ENCODE measurements around the gene GNAZ. TPM values are rescaled to one million over a fixed set of nuclear protein-coding genes. Genes with fewer than 3 reads are reported as not detected.

GNAZ gene
- polyA plus RNA-seq, 1 experiment: 12.6 TPM

DNA sequence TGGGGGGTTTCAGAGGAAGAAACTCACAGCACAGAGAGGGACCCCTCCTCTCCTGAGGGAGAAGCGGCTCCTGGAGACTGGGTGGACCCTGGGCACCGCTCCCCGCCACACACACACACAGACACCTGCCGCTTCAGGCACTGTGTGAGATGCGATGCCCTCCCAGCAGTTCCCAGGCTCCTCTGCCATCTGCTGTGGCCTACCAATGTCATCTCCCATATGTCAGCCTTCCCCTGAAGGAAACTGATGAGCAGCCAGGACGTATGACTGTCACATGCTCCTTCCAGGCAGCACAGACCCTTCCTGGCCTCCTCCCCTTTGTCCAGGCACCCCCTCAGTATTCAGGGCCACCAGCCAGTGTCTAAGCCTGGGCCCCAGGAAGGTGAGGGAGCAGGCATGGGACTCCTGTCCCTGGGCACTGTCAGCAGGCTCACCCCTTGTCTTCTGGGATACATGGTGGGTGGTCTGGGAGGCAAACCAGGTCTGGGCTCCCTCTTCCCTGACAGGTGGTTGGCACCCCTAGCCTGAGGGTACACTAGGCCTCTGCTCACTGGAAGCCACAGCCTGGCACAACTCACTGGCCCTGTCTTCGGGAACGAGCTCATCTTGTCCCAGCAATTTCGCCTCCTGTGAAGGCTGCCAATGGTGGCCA, 98.2 kb downstream of the GNAZ start:
- CTCF ChIA-PET: interaction anchor here (0.6 to 22.2 kb wide), 4 partner anchors 106 to 217 kb away, joined by 3 to 670 read pairs (median 3); no protein-coding TSS in a partner anchor
- TF ChIP-seq, protein P1, sequence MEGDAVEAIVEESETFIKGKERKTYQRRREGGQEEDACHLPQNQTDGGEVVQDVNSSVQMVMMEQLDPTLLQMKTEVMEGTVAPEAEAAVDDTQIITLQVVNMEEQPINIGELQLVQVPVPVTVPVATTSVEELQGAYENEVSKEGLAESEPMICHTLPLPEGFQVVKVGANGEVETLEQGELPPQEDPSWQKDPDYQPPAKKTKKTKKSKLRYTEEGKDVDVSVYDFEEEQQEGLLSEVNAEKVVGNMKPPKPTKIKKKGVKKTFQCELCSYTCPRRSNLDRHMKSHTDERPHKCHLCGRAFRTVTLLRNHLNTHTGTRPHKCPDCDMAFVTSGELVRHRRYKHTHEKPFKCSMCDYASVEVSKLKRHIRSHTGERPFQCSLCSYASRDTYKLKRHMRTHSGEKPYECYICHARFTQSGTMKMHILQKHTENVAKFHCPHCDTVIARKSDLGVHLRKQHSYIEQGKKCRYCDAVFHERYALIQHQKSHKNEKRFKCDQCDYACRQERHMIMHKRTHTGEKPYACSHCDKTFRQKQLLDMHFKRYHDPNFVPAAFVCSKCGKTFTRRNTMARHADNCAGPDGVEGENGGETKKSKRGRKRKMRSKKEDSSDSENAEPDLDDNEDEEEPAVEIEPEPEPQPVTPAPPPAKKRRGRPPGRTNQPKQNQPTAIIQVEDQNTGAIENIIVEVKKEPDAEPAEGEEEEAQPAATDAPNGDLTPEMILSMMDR (IDR thresholded peaks at IDR 0.05; ENCODE audit: insufficient read depth, low read depth, low read length): no peak
- Histone ChIP-seq H3K36me3 (ENCODE audit: control insufficient read depth, insufficient read depth, low read length) (no peaks in the 10 kb centered on the region), H3K27me3 (ENCODE audit: control insufficient read depth, insufficient read depth, low read length) (peaks cover 2% of the 10 kb centered on the region), H3K4me3 (ENCODE audit: low read depth, low read length) (no peak overlapping the region)
- POLR2A ChIA-PET: no interaction called here
- no peak for DNase-seq (ENCODE audit: low read depth)

DNA sequence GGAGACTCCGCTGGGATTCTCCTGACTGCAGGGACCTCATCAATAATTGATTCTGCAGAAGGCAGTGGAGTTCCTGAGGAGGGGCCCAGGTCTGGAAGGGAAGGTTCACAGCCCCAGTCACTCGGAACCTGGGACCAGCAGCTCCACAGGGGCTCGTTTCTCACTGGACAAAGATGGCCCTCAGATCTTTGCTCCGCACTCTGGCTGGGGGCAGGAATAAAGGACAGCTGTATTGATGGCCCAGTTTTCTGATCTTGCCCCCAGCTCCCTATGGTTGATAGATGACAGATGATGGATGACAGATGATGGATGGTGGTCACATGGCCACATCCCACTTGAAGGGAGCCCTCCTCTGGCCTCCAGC, 98.7 kb downstream of the GNAZ start:
- H3K4me3 ChIP-seq (ENCODE audit: low read depth, low read length): no peak overlapping the region
- H3K27me3 ChIP-seq (ENCODE audit: control insufficient read depth, insufficient read depth, low read length): peaks cover 2% of the 10 kb centered on the region
- CTCF ChIA-PET: interaction anchor here (0.6 to 22.2 kb wide), 4 partner anchors 9 to 216 kb away, joined by 3 to 670 read pairs (median 4); no protein-coding TSS in a partner anchor
- DNase-seq (ENCODE audit: low read depth): no peak
- POLR2A ChIA-PET: no interaction called here
- no peaks in the 10 kb centered on the region for H3K36me3 ChIP-seq (ENCODE audit: control insufficient read depth, insufficient read depth, low read length)
- TF ChIP-seq, protein P1 (IDR thresholded peaks at IDR 0.05; ENCODE audit: insufficient read depth, low read depth, low read length): no peak

Small RNAs within 50 kb of the gene (small RNA-seq; reads per million reads assigned to genes)
- not detected for gene RF00017 (ENCODE audit: insufficient read length, low read depth, low replicate concordance)
- gene RF00066 (ENCODE audit: insufficient read length, low read depth, low replicate concordance): not detected

Other genes with a start within 250 kb of the GNAZ start
- gene IGLL5, start 182.7 kb upstream of the GNAZ start, polyA plus RNA-seq (2011; rRNA removed): not detected in 2 replicates
- gene RSPH14, start 71.5 kb downstream of the GNAZ start, polyA plus RNA-seq (2011; rRNA removed): 0.23 and 0.32 TPM in 2 replicates
- gene RAB36, start 75.0 kb downstream of the GNAZ start, polyA plus RNA-seq (2011; rRNA removed): 5.7 and 10.1 TPM in 2 replicates
- gene BCR, start 110.0 kb downstream of the GNAZ start, polyA plus RNA-seq (2011; rRNA removed): 15.6 and 24.0 TPM in 2 replicates